AG09309 (cell line): Measurements from ENCODE around the gene FCHSD2.

Source experiments
- DNase-seq: peaks from one replicate; pipeline ENCODE4 v3.0.0-alpha.2; 2010; ENCODE audit warnings: low read depth
- H3K4me3 ChIP-seq: 2 replicates; pipeline ENCODE4 v1.5.1; 2011; ENCODE audit warnings: mild to moderate bottlenecking, low read depth, low read length, moderate library complexity; ENCODE audit not compliant: control insufficient read depth
- CTCF ChIP-seq: IDR thresholded peaks from 2 replicates; pipeline ENCODE4 v1.5.1; 2011; ENCODE audit warnings: mild to moderate bottlenecking, low read depth, low read length, inconsistent platforms; ENCODE audit not compliant: insufficient read depth, control insufficient read depth; ENCODE audit errors: missing control alignments

The FCHSD2 gene

GRCh38 chr11:72838691-72839305, 303.3 kb downstream of the FCHSD2 start:
- TF ChIP-seq CTCF: no peak
- no peak for DNase-seq
- H3K4me3 ChIP-seq: no peak overlapping the region

- no peak overlapping the region for H3K4me3 ChIP-seq
- TF ChIP-seq CTCF: no peak
- DNase-seq: no peak
Observed at GRCh38 chr11:72836111-72836510, 306.0 kb downstream of the FCHSD2 start.

- H3K4me3 ChIP-seq: no peak overlapping the region
- TF ChIP-seq CTCF: no peak
- DNase-seq: no peak
Observed at GRCh38 chr11:72834905-72835304, 307.2 kb downstream of the FCHSD2 start.

- no peak overlapping the region for H3K4me3 ChIP-seq
- DNase-seq: no peak
Observed at GRCh38 chr11:72833811-72834493, 308.2 kb downstream of the FCHSD2 start.

DNA sequence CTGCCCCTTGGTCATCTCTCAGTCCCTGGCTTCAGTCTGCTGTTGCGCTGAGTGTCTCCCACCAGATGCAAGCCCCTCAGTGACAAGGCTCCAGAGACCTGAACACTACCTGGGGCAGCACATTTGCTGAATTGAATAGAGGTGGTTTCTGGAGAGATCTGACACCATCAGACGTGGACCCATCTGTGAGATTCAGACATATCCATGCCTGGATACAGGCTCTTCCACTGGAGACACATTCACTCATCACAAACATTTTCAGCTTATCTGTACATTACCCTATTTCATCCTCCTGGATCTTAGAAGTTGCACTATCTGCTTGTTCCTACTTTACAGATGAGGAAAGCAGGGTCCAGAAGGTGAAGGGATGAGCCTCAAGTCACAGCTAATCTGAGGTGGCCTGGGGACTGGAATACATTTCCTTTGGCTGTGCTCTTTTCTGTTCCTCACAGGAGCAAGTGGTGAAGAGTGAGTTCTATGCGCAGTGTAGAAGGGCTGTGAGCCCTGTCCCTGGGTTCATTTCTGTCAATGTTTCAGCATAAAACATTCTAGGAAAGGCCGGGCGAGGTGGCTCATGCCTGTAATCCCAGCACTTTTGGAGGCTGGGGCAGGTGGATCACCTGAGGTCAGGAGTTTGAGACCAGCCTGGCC, 308.9 kb downstream of the FCHSD2 start:
- no peak overlapping the region for H3K4me3 ChIP-seq
- DNase-seq: no peak
- TF ChIP-seq CTCF: no peak

More at GRCh38 chr11:72833811-72834493, 308.2 kb downstream of the FCHSD2 start:
- no peak for TF ChIP-seq CTCF

DNA sequence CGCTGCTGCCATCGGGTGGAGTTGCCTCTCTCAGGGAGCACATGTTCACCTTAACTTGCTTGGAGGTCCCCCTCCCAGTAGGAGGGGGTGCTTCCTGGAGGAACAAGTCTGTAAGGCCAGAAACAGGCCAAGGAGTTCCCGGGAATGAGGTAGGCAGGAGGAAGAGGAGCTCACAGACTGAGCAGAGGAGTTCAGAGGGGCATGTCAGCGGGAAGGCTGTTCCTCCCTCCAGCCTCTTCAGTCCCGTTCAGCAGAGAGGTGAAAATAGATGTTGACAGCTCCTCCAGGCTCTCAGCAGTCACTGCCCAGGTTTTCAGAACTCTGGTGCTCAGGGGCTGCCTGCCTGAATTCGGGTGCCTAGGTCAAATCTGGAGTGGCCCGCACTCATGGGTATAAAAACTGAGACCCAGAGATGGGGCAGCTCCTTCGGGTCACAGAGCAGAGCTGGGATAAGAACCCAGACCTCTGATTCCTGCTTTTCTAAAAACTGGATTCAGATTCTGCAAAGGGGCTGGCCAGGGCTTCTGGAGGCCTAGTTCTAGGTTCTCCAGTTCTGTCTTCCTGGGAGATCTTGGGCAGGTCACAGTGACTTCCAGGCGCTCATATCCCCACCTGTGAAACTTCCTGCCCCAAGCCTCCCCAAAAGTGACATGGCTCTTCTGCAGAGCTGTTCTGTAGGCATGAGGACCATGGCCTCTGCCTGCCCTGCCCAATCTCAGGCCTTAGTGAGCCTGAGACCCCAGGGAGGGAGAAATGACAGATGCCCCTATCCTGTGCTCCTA, 309.6 kb downstream of the FCHSD2 start:
- DNase-seq: no peak
- no peak overlapping the region for H3K4me3 ChIP-seq

More for the DNA sequence above, 309.6 kb downstream of the FCHSD2 start:
- TF ChIP-seq CTCF: no peak
